Mesendoderm (in vitro differentiated cells): ENCODE measurements around the gene POLR2L.

Source experiments
- DNase-seq: peaks from one replicate; pipeline ENCODE4 v3.0.0; 2013
- H2AK5ac ChIP-seq: 2 replicates; pipeline ENCODE4 v1.6.1; 2013; ENCODE audit warnings: low read length, inconsistent platforms
- H2BK120ac ChIP-seq: 2 replicates; pipeline ENCODE4 v1.6.1; 2013; ENCODE audit warnings: low read depth, mild to moderate bottlenecking, low read length, moderate library complexity, mixed read lengths
- H2BK15ac ChIP-seq: replicated peaks from 2 replicates; pipeline ENCODE4 v1.6.1; 2013; ENCODE audit warnings: low read depth, mild to moderate bottlenecking, moderate library complexity
- H2BK5ac ChIP-seq: 2 replicates; pipeline ENCODE4 v1.6.1; 2013; ENCODE audit warnings: low read length, inconsistent platforms
- H3K18ac ChIP-seq: 2 replicates; pipeline ENCODE4 v1.6.1; 2013; ENCODE audit warnings: mild to moderate bottlenecking, low read length, mixed read lengths
- H3K23ac ChIP-seq: one replicate; pipeline ENCODE4 v1.6.1; 2013; ENCODE audit warnings: low read length
- H3K27ac ChIP-seq: 2 replicates; pipeline ENCODE4 v1.5.1; 2013; ENCODE audit warnings: low read depth, mild to moderate bottlenecking, inconsistent platforms, low read length, moderate library complexity
- H3K27me3 ChIP-seq: 2 replicates; pipeline ENCODE4 v1.6.1; 2013; ENCODE audit warnings: low read length, control low read depth, mild to moderate bottlenecking, inconsistent platforms; ENCODE audit not compliant: insufficient read depth, poor library complexity
- H3K36me3 ChIP-seq: 2 replicates; pipeline ENCODE4 v1.6.1; 2013; ENCODE audit warnings: low read length, inconsistent platforms; ENCODE audit not compliant: control insufficient read depth, insufficient read depth
- H3K4ac ChIP-seq: one replicate; pipeline ENCODE4 v1.6.1; 2013; ENCODE audit warnings: low read depth, mild to moderate bottlenecking, low read length, moderate library complexity
- H3K4me1 ChIP-seq: 2 replicates; pipeline ENCODE4 v1.6.1; 2013; ENCODE audit warnings: low read depth, low read length, inconsistent platforms; ENCODE audit not compliant: control insufficient read depth
- H3K4me2 ChIP-seq: 2 replicates; pipeline ENCODE4 v1.6.1; 2013; ENCODE audit warnings: low read length
- H3K4me3 ChIP-seq: 2 replicates; pipeline ENCODE4 v1.5.1; 2013; ENCODE audit warnings: mild to moderate bottlenecking, low read length
- H3K56ac ChIP-seq: one replicate; pipeline ENCODE4 v1.6.1; 2013; ENCODE audit warnings: low read length
- H3K79me1 ChIP-seq: 2 replicates; pipeline ENCODE4 v1.6.1; 2013; ENCODE audit warnings: low read length, inconsistent platforms
- H3K79me2 ChIP-seq: 2 replicates; pipeline ENCODE4 v1.6.1; 2013; ENCODE audit warnings: mild to moderate bottlenecking, low read length; ENCODE audit not compliant: control insufficient read depth, insufficient read depth
- H3K9ac ChIP-seq: 2 replicates; pipeline ENCODE4 v1.6.1; 2013; ENCODE audit warnings: low read length, inconsistent platforms
- H4K5ac ChIP-seq: one replicate; pipeline ENCODE4 v1.6.1; 2013; ENCODE audit warnings: low read length
- H4K8ac ChIP-seq: one replicate; pipeline ENCODE4 v1.6.1; 2013; ENCODE audit warnings: low read depth, mild to moderate bottlenecking, control low read depth, low read length, moderate library complexity
- WGBS: extraction: QIAGEN DNeasy Blood & Tissue Kit; methylation state at CpG from one replicate; pipeline ENCODE4 v1.1.7; 2013; ENCODE audit warnings: low lambda C conversion rate, missing lambda C conversion rate; ENCODE audit not compliant: insufficient coverage; ENCODE audit errors: extremely low coverage; 5-methylcytosine and 5-hydroxymethylcytosine counted together

The POLR2L gene

GRCh38 chr11:796565-797295, 45.6 kb downstream of the POLR2L start:
- no CpG with 5 or more reads among the region's 18 CpGs for WGBS
- Histone ChIP-seq H3K9ac (peak overlapping the region; percentile 99), H4K5ac (no peak overlapping the region), H3K4me3 (no peak overlapping the region), H4K8ac (no peak overlapping the region), H3K79me2 (peaks cover 3% of the 10 kb centered on the region), H3K18ac (no peak overlapping the region), H3K4ac (no peak overlapping the region), H3K4me2 (peak overlapping the region; percentile 76), H2BK5ac (no peak overlapping the region), H3K36me3 (no peaks in the 10 kb centered on the region), H3K23ac (no peak overlapping the region), H2AK5ac (no peak overlapping the region), H3K56ac (peak overlapping the region; percentile 100), H3K27ac (no peak overlapping the region), H3K79me1 (peaks cover 4% of the 10 kb centered on the region), H3K27me3 (no peaks in the 10 kb centered on the region), H3K4me1 (no peaks in the 10 kb centered on the region), H2BK120ac (no peak overlapping the region), H2BK15ac (no peak overlapping the region)
- no peak for DNase-seq

- H2BK120ac ChIP-seq: no peak overlapping the region
- H3K4ac ChIP-seq: no peak overlapping the region
- peaks cover 3% of the 10 kb centered on the region for H3K79me2 ChIP-seq
- no peaks in the 10 kb centered on the region for H3K4me1 ChIP-seq
- H2BK15ac ChIP-seq: no peak overlapping the region
- no peak overlapping the region for H3K4me2 ChIP-seq
- no CpG with 5 or more reads among the region's 26 CpGs for WGBS
- H3K23ac ChIP-seq: no peak overlapping the region
- no peak for DNase-seq
- H3K9ac ChIP-seq: peak overlapping the region; percentile 22
- H3K27me3 ChIP-seq: no peaks in the 10 kb centered on the region
- no peak overlapping the region for H2BK5ac ChIP-seq
- H3K4me3 ChIP-seq: no peak overlapping the region
- no peak overlapping the region for H2AK5ac ChIP-seq
- no peak overlapping the region for H3K27ac ChIP-seq
- peaks cover 4% of the 10 kb centered on the region for H3K79me1 ChIP-seq
- H3K18ac ChIP-seq: no peak overlapping the region
- no peak overlapping the region for H4K5ac ChIP-seq
- H3K56ac ChIP-seq: peak overlapping the region; percentile 56
- H4K8ac ChIP-seq: no peak overlapping the region
- H3K36me3 ChIP-seq: no peaks in the 10 kb centered on the region
These were observed 46.4 kb downstream of the POLR2L start for GRCh38 chr11:795634-796564.

GRCh38 chr11:794766-795633, 47.3 kb downstream of the POLR2L start:
- H2AK5ac ChIP-seq: no peak overlapping the region
- no peak overlapping the region for H3K18ac ChIP-seq
- no peak overlapping the region for H2BK15ac ChIP-seq
- H4K8ac ChIP-seq: no peak overlapping the region
- H3K79me1 ChIP-seq: peaks cover 4% of the 10 kb centered on the region
- no peak overlapping the region for H3K56ac ChIP-seq
- H3K23ac ChIP-seq: no peak overlapping the region
- H3K27ac ChIP-seq: no peak overlapping the region
- WGBS: no CpG with 5 or more reads among the region's 38 CpGs
- no peaks in the 10 kb centered on the region for H3K27me3 ChIP-seq
- H4K5ac ChIP-seq: no peak overlapping the region
- H3K4me1 ChIP-seq: no peaks in the 10 kb centered on the region
- no peak for DNase-seq
- H3K4ac ChIP-seq: no peak overlapping the region
- H3K9ac ChIP-seq: no peak overlapping the region
- H3K4me2 ChIP-seq: no peak overlapping the region
- peaks cover 3% of the 10 kb centered on the region for H3K79me2 ChIP-seq
- H2BK120ac ChIP-seq: no peak overlapping the region
- no peak overlapping the region for H2BK5ac ChIP-seq
- H3K4me3 ChIP-seq: no peak overlapping the region
- no peaks in the 10 kb centered on the region for H3K36me3 ChIP-seq

GRCh38 chr11:794013-794765, 48.1 kb downstream of the POLR2L start:
- Histone ChIP-seq H3K4me2 (no peak overlapping the region), H3K18ac (no peak overlapping the region), H3K4me3 (no peak overlapping the region), H2AK5ac (no peak overlapping the region), H3K79me1 (peaks cover 4% of the 10 kb centered on the region), H3K27ac (no peak overlapping the region), H3K4me1 (no peaks in the 10 kb centered on the region), H3K23ac (no peak overlapping the region), H2BK120ac (no peak overlapping the region), H2BK15ac (no peak overlapping the region), H3K56ac (no peak overlapping the region), H3K27me3 (no peaks in the 10 kb centered on the region), H4K8ac (no peak overlapping the region), H3K36me3 (no peaks in the 10 kb centered on the region), H3K9ac (no peak overlapping the region), H3K79me2 (peaks cover 3% of the 10 kb centered on the region), H2BK5ac (no peak overlapping the region), H4K5ac (no peak overlapping the region), H3K4ac (no peak overlapping the region)
- no peak for DNase-seq
- no CpG with 5 or more reads among the region's 31 CpGs for WGBS

- Histone ChIP-seq H2BK5ac (no peak overlapping the region), H3K4me3 (no peak overlapping the region), H2BK120ac (no peak overlapping the region), H3K27me3 (no peaks in the 10 kb centered on the region), H3K4ac (no peak overlapping the region), H3K23ac (no peak overlapping the region), H3K9ac (no peak overlapping the region), H3K4me1 (no peaks in the 10 kb centered on the region), H3K79me1 (peaks cover 4% of the 10 kb centered on the region), H3K36me3 (no peaks in the 10 kb centered on the region), H2AK5ac (no peak overlapping the region), H3K56ac (no peak overlapping the region), H4K5ac (no peak overlapping the region), H3K4me2 (no peak overlapping the region), H3K79me2 (peaks cover 3% of the 10 kb centered on the region), H4K8ac (no peak overlapping the region), H3K27ac (no peak overlapping the region), H3K18ac (no peak overlapping the region), H2BK15ac (no peak overlapping the region)
- no peak for DNase-seq
- no CpG with 5 or more reads among the region's 7 CpGs for WGBS
These were observed 48.8 kb downstream of the POLR2L start for GRCh38 chr11:793556-793955.
